Activated CD8-positive, alpha-beta T cell treated with anti-CD3 and anti-CD28 coated beads for 36 hours (primary cell): Measurements from ENCODE around the gene DHRS12. TPM values are rescaled to one million over a fixed set of nuclear protein-coding genes. Genes with fewer than 3 reads are reported as not detected.

Experiments
- ATAC-seq: fragments of 200-7000 bp; cut with Tn5 transposase; one replicate; pipeline ENCODE4 v1.10.0; 2021; ENCODE audit warnings: mild to moderate bottlenecking, moderate library complexity
- CTCF ChIA-PET: fragments of 350-600 bp; sonication (Branson Sonifier 250); formaldehyde crosslinking; loops from one replicate; lab custom pipeline; 2021; ENCODE audit warnings: antibody characterized with exemption; lab: Charles Lee
- POLR2A ChIA-PET: fragments of 350-600 bp; sonication (Branson Sonifier 250); formaldehyde crosslinking; loops from one replicate; lab custom pipeline; 2021; ENCODE audit warnings: antibody characterized with exemption; lab: Charles Lee
- DNase-seq: peaks from one replicate; pipeline ENCODE4 v3.0.0-alpha.2; 2020
- H3K27ac Mint-ChIP-seq: one replicate; pipeline ENCODE4 v1.8.0; 2021; ENCODE audit warnings: mild to moderate bottlenecking, mixed read lengths
- H3K27me3 Mint-ChIP-seq: one replicate; pipeline ENCODE4 v1.8.0; 2021; ENCODE audit warnings: mixed read lengths
- H3K36me3 Mint-ChIP-seq: one replicate; pipeline ENCODE4 v1.8.0; 2021; ENCODE audit warnings: low read depth, mixed read lengths
- H3K4me1 Mint-ChIP-seq: one replicate; pipeline ENCODE4 v1.8.0; 2021; ENCODE audit warnings: low read depth, mixed read lengths
- H3K4me3 Mint-ChIP-seq: one replicate; pipeline ENCODE4 v1.8.0; 2021; ENCODE audit warnings: mild to moderate bottlenecking, moderate library complexity, mixed read lengths
- H3K9me3 Mint-ChIP-seq: one replicate; pipeline ENCODE4 v1.8.0; 2021; ENCODE audit warnings: mixed read lengths
- CTCF ChIP-seq: fragments of 200-600 bp; IDR thresholded peaks from one replicate; pipeline ENCODE4 v1.8.0; 2022; ENCODE audit warnings: antibody characterized with exemption, mild to moderate bottlenecking
- intact Hi-C: fragments of 100-400 bp; cut with micrococcal nuclease; formaldehyde crosslinking; loops from one replicate; pipeline ENCODE4 v1.10.0; 2022
- total RNA-seq, 2 experiments: library from RNA; stranded (reverse); gene quantifications; one replicate each; pipeline ENCODE4 v1.2.3, GENCODE V29; 2021

DHRS12 gene
- total RNA-seq, 2 experiments from 2014 or later: 6.6 to 6.7 TPM

- H3K4me1 Mint-ChIP-seq: peaks cover 2% of the 10 kb centered on the region
- ATAC-seq (no peak), DNase-seq (no peak)
- no peaks in the 10 kb centered on the region for H3K9me3 Mint-ChIP-seq
- peaks cover 13% of the 10 kb centered on the region for H3K36me3 Mint-ChIP-seq
- no peak overlapping the region for H3K4me3 Mint-ChIP-seq
- no peak for TF ChIP-seq CTCF
- CTCF ChIA-PET: interaction anchor here (1.3 kb wide), 1 partner anchor 443 kb away, joined by 4 read pairs; no protein-coding TSS in a partner anchor
- H3K27ac Mint-ChIP-seq: no peak overlapping the region
- intact Hi-C loops: no loop called here
- POLR2A ChIA-PET: no interaction called here
- H3K27me3 Mint-ChIP-seq: no peaks in the 10 kb centered on the region
These were observed 75.0 kb downstream of the DHRS12 start for GRCh38 chr13:51728972-51729371.

GRCh38 chr13:51728275-51728673 is 75.7 kb downstream of the DHRS12 start:
- intact Hi-C loops: no loop called here
- no peak for ATAC-seq
- no peak for DNase-seq
- Mint-ChIP-seq H3K4me3 (no peak overlapping the region), H3K4me1 (peaks cover 2% of the 10 kb centered on the region), H3K36me3 (peaks cover 13% of the 10 kb centered on the region), H3K27me3 (no peaks in the 10 kb centered on the region), H3K27ac (no peak overlapping the region), H3K9me3 (no peaks in the 10 kb centered on the region)
- ChIA-PET POLR2A (no interaction called here), CTCF (no interaction called here)
- no peak for TF ChIP-seq CTCF

- intact Hi-C loops: no loop called here
- no peak for TF ChIP-seq CTCF
- Mint-ChIP-seq H3K4me1 (peaks cover 2% of the 10 kb centered on the region), H3K4me3 (no peak overlapping the region), H3K27ac (no peak overlapping the region), H3K27me3 (no peaks in the 10 kb centered on the region), H3K9me3 (no peaks in the 10 kb centered on the region), H3K36me3 (peaks cover 13% of the 10 kb centered on the region)
- POLR2A ChIA-PET: no interaction called here
- ATAC-seq (no peak), DNase-seq (no peak)
- CTCF ChIA-PET: no interaction called here
These were observed 76.2 kb downstream of the DHRS12 start for GRCh38 chr13:51727634-51728274.

GRCh38 chr13:51726446-51727193 is 77.3 kb downstream of the DHRS12 start:
- H3K36me3 Mint-ChIP-seq: peaks cover 11% of the 10 kb centered on the region
- no peak for ATAC-seq
- DNase-seq: no peak
- peaks cover 2% of the 10 kb centered on the region for H3K4me1 Mint-ChIP-seq
- no peaks in the 10 kb centered on the region for H3K27me3 Mint-ChIP-seq
- intact Hi-C loops: no loop called here
- ChIA-PET POLR2A (no interaction called here), CTCF (interaction anchor here (0.8 kb wide), 2 partner anchors 15 to 40 kb away, joined by 4 read pairs; no protein-coding TSS in a partner anchor)
- H3K27ac Mint-ChIP-seq: no peak overlapping the region
- no peak overlapping the region for H3K4me3 Mint-ChIP-seq
- TF ChIP-seq CTCF: no peak
- no peaks in the 10 kb centered on the region for H3K9me3 Mint-ChIP-seq

- CTCF ChIA-PET: no interaction called here
- intact Hi-C loops: no loop called here
- Mint-ChIP-seq H3K4me1 (peaks cover 2% of the 10 kb centered on the region), H3K4me3 (no peak overlapping the region), H3K9me3 (no peaks in the 10 kb centered on the region), H3K27me3 (no peaks in the 10 kb centered on the region), H3K27ac (no peak overlapping the region), H3K36me3 (peaks cover 11% of the 10 kb centered on the region)
- POLR2A ChIA-PET: no interaction called here
- DNase-seq (no peak), ATAC-seq (no peak)
- TF ChIP-seq CTCF: no peak
These were observed 79.2 kb downstream of the DHRS12 start for GRCh38 chr13:51724721-51725120.
